HEK293 (cell line): ENCODE measurements around the gene C6orf89.
A peak's percentile ranks its signal among the peaks of the same experiment; 100 is the strongest.

Source experiments
- CTCF ChIA-PET: fragments of 350-600 bp; formaldehyde crosslinking; extraction: SDS; loops from one replicate; lab custom pipeline; 2021; ENCODE audit warnings: antibody characterized with exemption; lab: Yijun Ruan, JAX
- POLR2A ChIA-PET: fragments of 300-600 bp; formaldehyde crosslinking; extraction: SDS; loops from one replicate; lab custom pipeline; 2020; ENCODE audit warnings: antibody characterized with exemption, inconsistent platforms; lab: Yijun Ruan, JAX
- H3K27ac ChIP-seq: fragments of 200-500 bp; sonication (Bioruptor generic); 2 replicates; pipeline ENCODE4 v1.5.1; 2014; ENCODE audit warnings: low read depth, low read length, control low read depth, inconsistent platforms; ENCODE audit errors: extremely low read depth
- H3K36me3 ChIP-seq, 2 experiments: fragments of 200-500 bp in 1 of 2; sonication (Bioruptor generic) in 1 of 2; 1 replicate in 1 of 2; 2 replicates in 1 of 2; pipeline ENCODE4 v1.5.1; 2014 to 2017; ENCODE audit warnings: inconsistent platforms in 2 of 2, low read length in 2 of 2; ENCODE audit not compliant: control insufficient read depth in 2 of 2, insufficient read depth in 1 of 2
- H3K4me1 ChIP-seq: fragments of 200-500 bp; sonication (Bioruptor generic); 2 replicates; pipeline ENCODE4 v1.5.1; 2014; ENCODE audit warnings: mild to moderate bottlenecking, low read length, inconsistent platforms; ENCODE audit not compliant: control insufficient read depth, insufficient read depth
- H3K4me3 ChIP-seq: 2 replicates; pipeline ENCODE4 v1.5.1; 2011; ENCODE audit warnings: low read depth, mild to moderate bottlenecking, control low read depth, low read length, moderate library complexity
- H3K9me3 ChIP-seq: fragments of 200-500 bp; sonication (Bioruptor generic); 2 replicates; pipeline ENCODE4 v1.5.1; 2014; ENCODE audit warnings: low read depth, low read length, inconsistent platforms; ENCODE audit not compliant: control insufficient read depth, insufficient read depth
- BCL11A ChIP-seq: fragments of 450-650 bp; formaldehyde crosslinking; IDR thresholded peaks from 2 replicates; pipeline ENCODE4 v1.5.1; 2016; ENCODE audit warnings: low read depth, missing biosample characterization, missing genetic modification characterization
- CTCF ChIP-seq: fragments of 450-650 bp; formaldehyde crosslinking; IDR thresholded peaks from 2 replicates; pipeline ENCODE4 v1.5.1; 2016; ENCODE audit warnings: missing biosample characterization, missing genetic modification characterization
- KLF9 ChIP-seq: fragments of 450-650 bp; formaldehyde crosslinking; IDR thresholded peaks from 2 replicates; pipeline ENCODE4 v1.5.1; 2016; ENCODE audit warnings: missing biosample characterization, missing genetic modification characterization, low read depth
- SALL2 ChIP-seq: fragments of 450-650 bp; formaldehyde crosslinking; IDR thresholded peaks from 2 replicates; pipeline ENCODE4 v1.5.0; 2017; ENCODE audit warnings: missing biosample characterization, mild to moderate bottlenecking, missing genetic modification characterization, borderline replicate concordance
- SCRT2 ChIP-seq: fragments of 450-650 bp; formaldehyde crosslinking; IDR thresholded peaks from 2 replicates; pipeline ENCODE4 v1.5.1; 2016; ENCODE audit warnings: missing biosample characterization, missing genetic modification characterization
- ZBTB11 ChIP-seq: fragments of 450-650 bp; formaldehyde crosslinking; conservative IDR thresholded peaks from 2 replicates; pipeline ENCODE4 v1.5.1; 2016; ENCODE audit warnings: low read depth, missing biosample characterization, missing genetic modification characterization
- ZBTB20 ChIP-seq: fragments of 450-650 bp; formaldehyde crosslinking; IDR thresholded peaks from 2 replicates; pipeline ENCODE4 v1.5.1; 2016; ENCODE audit warnings: missing biosample characterization, missing genetic modification characterization
- ZBTB21 ChIP-seq: fragments of 450-650 bp; formaldehyde crosslinking; IDR thresholded peaks from 2 replicates; pipeline ENCODE4 v1.5.1; 2017; ENCODE audit warnings: missing biosample characterization, missing genetic modification characterization
- ZBTB8A ChIP-seq: fragments of 450-650 bp; formaldehyde crosslinking; IDR thresholded peaks from 2 replicates; pipeline ENCODE4 v1.5.1; 2016; ENCODE audit warnings: missing biosample characterization, missing genetic modification characterization
- ZEB2 ChIP-seq: fragments of 450-650 bp; formaldehyde crosslinking; IDR thresholded peaks from 2 replicates; pipeline ENCODE4 v1.5.1; 2016; ENCODE audit warnings: missing biosample characterization, missing genetic modification characterization
- ZNF157 ChIP-seq: fragments of 450-650 bp; formaldehyde crosslinking; IDR thresholded peaks from 2 replicates; pipeline ENCODE4 v1.5.1; 2016; ENCODE audit warnings: missing biosample characterization, missing genetic modification characterization
- ZNF16 ChIP-seq: fragments of 450-650 bp; formaldehyde crosslinking; IDR thresholded peaks from 2 replicates; pipeline ENCODE4 v1.5.1; 2016; ENCODE audit warnings: low read depth, missing biosample characterization, missing genetic modification characterization
- ZNF248 ChIP-seq: fragments of 450-650 bp; formaldehyde crosslinking; IDR thresholded peaks from 2 replicates; pipeline ENCODE4 v1.5.1; 2017; ENCODE audit warnings: missing biosample characterization, missing genetic modification characterization
- ZNF639 ChIP-seq: fragments of 450-650 bp; formaldehyde crosslinking; IDR thresholded peaks from 2 replicates; pipeline ENCODE4 v1.5.1; 2016; ENCODE audit warnings: missing biosample characterization, missing genetic modification characterization

Gene C6orf89

GRCh38 chr6:36976509-36976908 lies 90.8 kb downstream of the C6orf89 start (continued):
- no peak for TF ChIP-seq ZBTB8A
- no peak for TF ChIP-seq ZNF639
- TF ChIP-seq SALL2 (tag by site-specific recombination): no peak
- no peak for TF ChIP-seq BCL11A
- TF ChIP-seq ZNF157 (tag by site-specific recombination): no peak
- no peak for TF ChIP-seq ZBTB20 (tag by site-specific recombination)
- no peak for TF ChIP-seq ZNF16 (tag by site-specific recombination)
- no peak for TF ChIP-seq ZBTB21 (tag by site-specific recombination)
- no peak for TF ChIP-seq ZEB2 (tag by site-specific recombination)
- TF ChIP-seq, all 188 proteins: peak for 0

- no peaks in the 10 kb centered on the region for H3K9me3 ChIP-seq
- H3K36me3 ChIP-seq: peaks cover 11 to 99% of the 10 kb centered on the region in 2 experiments
- no peak overlapping the region for H3K4me3 ChIP-seq
- TF ChIP-seq KLF9 (tag by site-specific recombination): no peak
- CTCF ChIA-PET: interaction anchor here (0.6 to 2.0 kb wide), 7 partner anchors 10 to 232 kb away, joined by 3 to 12 read pairs (median 4); no protein-coding TSS in a partner anchor
- POLR2A ChIA-PET: interaction anchor here (0.6 to 1.7 kb wide), 2 partner anchors 9 to 233 kb away, joined by 4 to 6 read pairs; partner anchors contain the start of gene MTCH1
- H3K4me1 ChIP-seq: peaks cover 6% of the 10 kb centered on the region; the same call in 1 of the 2 replicates
- no peak overlapping the region for H3K27ac ChIP-seq
Observed at GRCh38 chr6:36976931-36977330, 91.2 kb downstream of the C6orf89 start.

- Histone ChIP-seq H3K27ac (no peak overlapping the region), H3K36me3 (peaks cover 11 to 94% of the 10 kb centered on the region in 2 experiments), H3K4me3 (no peak overlapping the region), H3K4me1 (peaks cover 6% of the 10 kb centered on the region; the same call in 1 of the 2 replicates)
- CTCF ChIA-PET: interaction anchor here (0.6 to 2.0 kb wide), 3 partner anchors 11 to 65 kb away, joined by 3 to 12 read pairs (median 3); no protein-coding TSS in a partner anchor
- TF ChIP-seq SCRT2 (tag by site-specific recombination) (peak; percentile 80), ZBTB11 (no peak), ZNF248 (tag by site-specific recombination) (no peak), CTCF (tag by site-specific recombination) (peak; percentile 25; the same call in 1 of the 2 replicates)
- TF ChIP-seq, all 188 proteins: peak for 2
- H3K9me3 ChIP-seq: no peaks in the 10 kb centered on the region
- POLR2A ChIA-PET: interaction anchor here (0.6 kb wide), 2 partner anchors 233 to 242 kb away, joined by 3 to 4 read pairs; no protein-coding TSS in a partner anchor
Observed at GRCh38 chr6:36977470-36977941, 91.8 kb downstream of the C6orf89 start.
